Measurements from ENCODE around the gene BTN3A1. TPM values are rescaled to one million over a fixed set of nuclear protein-coding genes. Genes with fewer than 3 reads are reported as not detected.
"Not testable (repeated sequence)": the region's sequence is repeated elsewhere in the genome, so short reads cannot be mapped to it uniquely, and the experiment has no call there.

Gene BTN3A1
- total RNA-seq, 1 donor from 2014 or later = 13.9 TPM

- no peak for DNase-seq (ENCODE audit: extremely low read depth, low read depth, low spot score)
Observed at GRCh38 chr6:26412228-26412627, 10.2 kb downstream of the BTN3A1 start.

- DNase-seq (ENCODE audit: extremely low read depth, low read depth, low spot score) = no peak
Observed at GRCh38 chr6:26412954-26413353, 10.9 kb downstream of the BTN3A1 start.

GRCh38 chr6:26414281-26414680 lies 12.2 kb downstream of the BTN3A1 start:
- DNase-seq (ENCODE audit: extremely low read depth, low read depth, low spot score) = no peak

- DNase-seq (ENCODE audit: extremely low read depth, low read depth, low spot score) = no peak
Observed at GRCh38 chr6:26415036-26415614, 13.1 kb downstream of the BTN3A1 start.

- DNase-seq (ENCODE audit: extremely low read depth, low read depth, low spot score) = no peak
Observed at GRCh38 chr6:26415791-26416190, 13.7 kb downstream of the BTN3A1 start.

- DNase-seq (ENCODE audit: extremely low read depth, low read depth, low spot score) = no peak
Observed at GRCh38 chr6:26416288-26416687, 14.2 kb downstream of the BTN3A1 start.

- DNase-seq (ENCODE audit: extremely low read depth, low read depth, low spot score) = not testable (repeated sequence)
Observed at GRCh38 chr6:26418077-26418476, 16.0 kb downstream of the BTN3A1 start.

- DNase-seq (ENCODE audit: extremely low read depth, low read depth, low spot score) = not testable (repeated sequence)
Observed at GRCh38 chr6:26418795-26419194, 16.7 kb downstream of the BTN3A1 start.

- DNase-seq (ENCODE audit: extremely low read depth, low read depth, low spot score) = no peak
Observed at GRCh38 chr6:26420688-26421171, 18.7 kb downstream of the BTN3A1 start.

GRCh38 chr6:26421259-26422144 lies 19.4 kb downstream of the BTN3A1 start:
- DNase-seq (ENCODE audit: extremely low read depth, low read depth, low spot score) = peak; percentile 88

- no peak for DNase-seq (ENCODE audit: extremely low read depth, low read depth, low spot score)
Observed at GRCh38 chr6:26422329-26422728, 20.3 kb downstream of the BTN3A1 start.

GRCh38 chr6:26426691-26427450 lies 24.8 kb downstream of the BTN3A1 start:
- DNase-seq (ENCODE audit: extremely low read depth, low read depth, low spot score) = no peak

GRCh38 chr6:26427451-26427809 lies 25.4 kb downstream of the BTN3A1 start:
- DNase-seq (ENCODE audit: extremely low read depth, low read depth, low spot score) = no peak

- DNase-seq (ENCODE audit: extremely low read depth, low read depth, low spot score) = no peak
Observed at GRCh38 chr6:26428206-26428605, 26.1 kb downstream of the BTN3A1 start.

- no peak for DNase-seq (ENCODE audit: extremely low read depth, low read depth, low spot score)
Observed at GRCh38 chr6:26430787-26431186, 28.7 kb downstream of the BTN3A1 start.

GRCh38 chr6:26431258-26432172 lies 29.4 kb downstream of the BTN3A1 start:
- DNase-seq (ENCODE audit: extremely low read depth, low read depth, low spot score) = no peak

- DNase-seq (ENCODE audit: extremely low read depth, low read depth, low spot score) = no peak
Observed at GRCh38 chr6:26432627-26433201, 30.6 kb downstream of the BTN3A1 start.

- DNase-seq (ENCODE audit: extremely low read depth, low read depth, low spot score) = not testable (repeated sequence)
Observed at GRCh38 chr6:26433680-26434079, 31.6 kb downstream of the BTN3A1 start.

GRCh38 chr6:26436018-26436417 lies 33.9 kb downstream of the BTN3A1 start:
- DNase-seq (ENCODE audit: extremely low read depth, low read depth, low spot score) = no peak

- no peak for DNase-seq (ENCODE audit: extremely low read depth, low read depth, low spot score)
Observed at GRCh38 chr6:26437550-26437949, 35.5 kb downstream of the BTN3A1 start.
